CD4-positive, alpha-beta T cell treated with Interferon gamma for 1 hour (primary cell): ENCODE measurements around the gene GRAPL.
"Not testable (repeated sequence)": the region's sequence is repeated elsewhere in the genome, so short reads cannot be mapped to it uniquely, and the experiment has no call there.

Source experiments
- DNase-seq: peaks from one replicate; pipeline ENCODE4 v3.0.0-alpha.2; 2020

GRAPL gene

GRCh38 chr17:19189781-19190405 is 62.5 kb downstream of the GRAPL start:
- not testable (repeated sequence) for DNase-seq

- DNase-seq, result not testable (repeated sequence)
Observed at GRCh38 chr17:19196382-19197204, 69.2 kb downstream of the GRAPL start.

GRCh38 chr17:19202448-19202847 is 75.1 kb downstream of the GRAPL start:
- DNase-seq, result not testable (repeated sequence)

GRCh38 chr17:19203429-19203828 is 76.0 kb downstream of the GRAPL start:
- not testable (repeated sequence) for DNase-seq
